HAP-1 (cell line): ENCODE data around the gene KLHL13.
"Not testable (repeated sequence)": the region's sequence is repeated elsewhere in the genome, so short reads cannot be mapped to it uniquely, and the experiment has no call there.

Experiments used
- DNase-seq, 2 experiments: peaks; one replicate each; pipeline ENCODE4 v3.0.0-alpha.2; 2016 to 2020; ENCODE audit warnings: low spot score in 2 of 2
- H3K27me3 ChIP-seq: fragments of 250-450 bp; sonication (Bioruptor Pico); 2 replicates; pipeline ENCODE4 v1.5.1; 2020; ENCODE audit warnings: low read depth, mild to moderate bottlenecking, moderate library complexity
- H3K36me3 ChIP-seq: fragments of 250-450 bp; sonication (Bioruptor Pico); replicated peaks from 2 replicates; pipeline ENCODE4 v1.5.1; 2020; ENCODE audit warnings: mild to moderate bottlenecking
- H3K4me1 ChIP-seq: fragments of 250-450 bp; sonication (Bioruptor Pico); 2 replicates; pipeline ENCODE4 v1.5.1; 2020; ENCODE audit warnings: mild to moderate bottlenecking
- H3K4me3 ChIP-seq: fragments of 250-450 bp; sonication (Bioruptor Pico); 2 replicates; pipeline ENCODE4 v1.5.1; 2020; ENCODE audit warnings: mild to moderate bottlenecking, moderate library complexity
- H3K9me3 ChIP-seq: fragments of 250-450 bp; sonication (Bioruptor Pico); 2 replicates; pipeline ENCODE4 v1.5.1; 2020; ENCODE audit warnings: mild to moderate bottlenecking, moderate library complexity
- in situ Hi-C: fragments of 300-500 bp; cut with MboI; formaldehyde crosslinking; loops from 3 replicates; pipeline ENCODE4 v1.14.3; 2020; ENCODE audit warnings: low sequenced_read_pairs, inconsistent platforms, mixed read lengths

Gene KLHL13

DNA sequence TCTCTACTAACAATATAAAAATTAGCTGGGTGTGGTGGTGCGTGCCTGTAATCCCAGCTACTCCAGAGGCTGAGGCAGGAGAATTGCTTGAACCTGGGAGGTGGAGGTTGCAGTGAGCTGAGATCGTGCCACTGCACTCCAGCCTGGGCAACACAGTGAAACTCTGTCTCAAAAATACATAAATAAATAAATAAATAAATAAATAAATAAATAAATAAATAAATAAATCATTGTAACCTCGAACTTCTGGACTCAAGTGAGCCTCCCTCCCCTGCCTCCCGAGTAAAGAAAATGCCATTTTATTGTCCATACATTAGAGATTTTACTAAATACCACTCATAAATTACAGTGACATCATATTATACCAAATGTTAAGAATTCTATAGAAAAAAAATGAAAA is 7.6 kb upstream of the KLHL13 start:
- DNase-seq, in situ Hi-C loops, H3K27me3 ChIP-seq, H3K9me3 ChIP-seq, H3K36me3 ChIP-seq, H3K4me3 ChIP-seq, H3K4me1 ChIP-seq: not testable (repeated sequence)

DNA sequence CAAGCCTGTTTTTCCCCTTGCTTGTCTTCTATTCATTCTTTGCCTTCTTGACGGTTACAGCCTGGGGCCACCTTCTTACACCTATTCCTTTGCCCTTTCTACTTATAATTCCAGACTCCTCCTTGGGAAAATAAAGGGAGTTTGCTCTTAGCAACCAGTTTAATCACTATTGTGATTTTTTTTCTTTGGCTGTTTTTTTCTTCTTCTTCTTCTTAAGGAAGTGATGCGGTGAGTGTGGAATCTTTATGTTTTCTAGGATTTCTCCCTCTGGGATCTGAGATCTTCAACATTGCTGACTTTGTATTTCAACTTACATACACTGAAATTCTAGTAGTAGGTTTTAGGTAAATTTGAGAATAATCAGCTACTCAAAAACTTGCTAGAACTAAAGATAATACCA is 1.1 kb upstream of the KLHL13 start:
- Histone ChIP-seq H3K4me3 (no peak overlapping the region), H3K9me3 (no peaks in the 10 kb centered on the region), H3K4me1 (peaks cover 40% of the 10 kb centered on the region), H3K27me3 (no peaks in the 10 kb centered on the region), H3K36me3 (no peaks in the 10 kb centered on the region)
- in situ Hi-C loops = no loop called here
- peak; percentile 8 to 16 for DNase-seq

DNA sequence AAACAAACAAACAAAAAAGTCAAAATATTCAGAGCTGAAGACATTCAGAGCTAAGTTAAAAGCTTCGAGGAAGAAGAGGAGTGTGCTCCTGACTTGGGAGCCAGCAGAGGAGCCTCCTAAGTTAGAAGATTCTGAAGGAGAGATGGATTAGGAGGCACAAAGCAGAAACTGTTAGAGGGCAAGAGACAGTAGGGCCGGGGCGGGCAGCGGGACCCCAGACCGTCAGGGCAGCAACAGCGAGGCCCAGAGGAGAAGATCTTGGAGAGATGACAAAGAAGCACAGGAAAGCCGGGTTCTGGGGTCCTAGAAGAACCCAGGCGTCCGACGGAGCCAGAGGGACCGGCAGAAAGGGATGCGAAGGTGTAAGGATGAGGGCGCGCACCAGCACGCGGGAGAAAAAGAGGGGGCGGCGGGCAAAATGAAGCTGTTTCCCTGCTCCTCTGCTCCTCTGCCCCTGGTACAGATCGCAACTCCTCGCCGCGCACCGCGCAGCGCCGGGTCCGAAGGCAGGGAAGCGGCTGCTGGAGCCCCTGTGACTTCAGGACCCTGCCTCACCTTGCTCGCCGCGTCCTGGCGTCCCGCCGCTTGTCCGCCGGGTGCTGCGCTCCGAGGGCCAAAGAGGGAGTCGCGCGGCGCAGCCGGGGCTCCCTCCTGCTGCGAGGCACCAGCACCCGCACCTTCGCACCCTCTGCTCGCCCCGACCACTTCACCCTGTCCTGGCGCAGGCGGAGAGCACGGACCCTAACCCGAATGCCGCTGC is 477 bp downstream of the KLHL13 start:
- H3K4me1 ChIP-seq = peaks cover 45% of the 10 kb centered on the region
- in situ Hi-C loops = no loop called here
- H3K36me3 ChIP-seq = peaks cover 4% of the 10 kb centered on the region; the same call in 1 of the 2 replicates
- H3K4me3 ChIP-seq = peak overlapping the region; percentile 69
- H3K9me3 ChIP-seq = no peaks in the 10 kb centered on the region
- no peaks in the 10 kb centered on the region for H3K27me3 ChIP-seq
- DNase-seq = peak in 1 of 2 experiments; percentile 35

DNA sequence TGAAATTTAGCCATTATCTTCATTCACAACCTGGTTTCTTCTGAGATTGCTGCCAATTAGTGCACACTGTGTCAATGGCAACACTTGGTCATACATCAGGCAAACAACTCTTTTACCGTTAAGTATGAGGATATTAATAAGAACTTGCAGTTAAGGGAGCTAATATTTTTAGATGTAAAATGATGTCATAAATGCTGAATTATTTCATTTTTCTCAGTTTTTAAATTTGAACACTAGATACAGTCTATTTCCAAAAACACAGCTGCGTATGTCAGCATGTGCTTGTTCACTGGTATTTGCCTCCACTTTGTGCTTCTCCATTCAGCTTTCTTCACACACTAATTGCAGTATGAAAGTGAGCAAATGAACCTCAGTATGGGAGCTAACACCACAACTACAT is 1.6 kb downstream of the KLHL13 start:
- Histone ChIP-seq H3K27me3 (no peaks in the 10 kb centered on the region), H3K4me3 (peak overlapping the region; percentile 69), H3K9me3 (no peaks in the 10 kb centered on the region), H3K36me3 (peaks cover 4% of the 10 kb centered on the region; the same call in 1 of the 2 replicates), H3K4me1 (peaks cover 45% of the 10 kb centered on the region)
- in situ Hi-C loops = no loop called here
- DNase-seq = peak in 1 of 2 experiments; percentile 13

DNA sequence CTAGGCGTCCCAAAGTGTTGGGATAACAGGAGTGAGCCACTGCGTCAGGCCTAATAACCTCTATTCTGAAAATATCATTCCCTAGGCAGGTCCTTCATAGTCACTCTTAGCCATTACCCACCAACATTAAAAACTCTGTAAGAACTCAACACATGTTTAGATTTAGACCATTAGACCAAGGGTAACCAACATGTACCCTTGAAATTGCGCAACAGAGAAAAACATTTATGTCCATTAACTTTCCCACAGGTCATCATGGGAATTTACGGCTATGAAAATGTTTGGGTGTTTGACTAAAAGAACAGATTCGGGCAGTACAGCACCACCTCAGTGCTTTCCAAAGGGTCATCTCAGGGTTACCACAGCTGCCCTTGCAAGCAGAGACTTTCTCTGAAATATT is 7.5 kb downstream of the KLHL13 start:
- in situ Hi-C loops = no loop called here
- DNase-seq = no peak
- H3K9me3 ChIP-seq = no peaks in the 10 kb centered on the region
- H3K27me3 ChIP-seq = no peaks in the 10 kb centered on the region
- peaks cover 4% of the 10 kb centered on the region; the same call in 1 of the 2 replicates for H3K36me3 ChIP-seq
- peaks cover 16% of the 10 kb centered on the region for H3K4me1 ChIP-seq
- H3K4me3 ChIP-seq = no peak overlapping the region

DNA sequence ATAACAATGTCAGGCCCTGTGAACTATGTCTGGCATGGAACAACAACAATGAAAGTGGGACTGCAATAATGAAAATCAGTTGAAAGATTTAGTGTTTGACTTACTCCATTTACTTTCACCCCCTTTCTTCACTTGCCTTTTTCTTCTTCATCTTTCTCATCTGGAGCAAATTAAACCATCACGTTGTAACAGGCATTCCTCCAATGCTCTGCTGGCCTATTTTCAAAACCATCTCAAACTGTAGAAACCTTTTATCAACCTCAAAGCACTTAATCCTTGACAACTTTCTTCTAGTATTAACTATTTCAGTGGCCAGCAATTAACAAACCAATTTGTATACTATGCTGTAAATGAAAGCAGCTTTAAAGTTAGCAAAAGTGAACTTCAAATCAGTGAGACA is 8.3 kb downstream of the KLHL13 start:
- Histone ChIP-seq H3K4me3 (no peak overlapping the region), H3K4me1 (peaks cover 10% of the 10 kb centered on the region), H3K36me3 (peaks cover 4% of the 10 kb centered on the region; the same call in 1 of the 2 replicates), H3K27me3 (no peaks in the 10 kb centered on the region), H3K9me3 (no peaks in the 10 kb centered on the region)
- in situ Hi-C loops = no loop called here
- DNase-seq = no peak

DNA sequence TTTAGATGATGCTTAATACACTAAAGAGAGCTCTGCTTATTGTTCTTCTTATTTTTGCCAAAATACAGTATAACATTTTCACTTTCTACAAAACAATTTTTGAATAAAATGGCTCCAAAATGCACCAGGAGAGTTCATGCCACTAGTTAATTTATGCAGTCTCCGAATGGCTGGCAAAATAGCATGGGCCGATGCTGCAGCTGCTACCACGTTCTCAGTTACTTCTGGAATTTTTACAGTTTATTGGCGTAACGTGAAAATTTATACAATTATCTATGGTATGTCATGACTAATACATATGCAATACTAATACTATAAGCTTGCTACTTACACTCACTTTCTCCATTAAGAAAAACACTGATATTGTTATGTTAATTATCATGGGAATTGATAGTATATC is 16.5 kb downstream of the KLHL13 start:
- Histone ChIP-seq H3K36me3 (no peaks in the 10 kb centered on the region), H3K4me3 (no peak overlapping the region), H3K9me3 (no peaks in the 10 kb centered on the region), H3K27me3 (no peaks in the 10 kb centered on the region), H3K4me1 (no peaks in the 10 kb centered on the region)
- in situ Hi-C loops = no loop called here
- no peak for DNase-seq

DNA sequence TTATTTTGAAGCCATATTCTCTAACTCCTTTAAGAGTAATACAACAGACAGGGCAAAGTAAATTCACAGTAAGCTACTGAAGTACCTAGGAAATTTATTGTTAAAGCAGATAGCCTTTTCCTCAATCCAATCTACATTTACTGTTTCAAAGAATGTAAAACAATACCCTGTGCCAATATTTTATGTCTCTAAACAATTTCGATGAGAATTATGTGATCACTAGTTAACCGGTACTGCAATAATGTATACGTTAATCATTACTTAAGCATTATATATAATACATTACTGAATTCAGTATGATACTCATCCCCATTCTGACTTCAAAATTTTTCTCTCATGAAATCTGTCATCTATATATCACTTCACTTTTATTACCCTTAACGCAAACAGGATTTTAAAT is 28.5 kb downstream of the KLHL13 start:
- Histone ChIP-seq H3K4me1 (no peaks in the 10 kb centered on the region), H3K36me3 (no peaks in the 10 kb centered on the region), H3K27me3 (no peaks in the 10 kb centered on the region), H3K4me3 (no peak overlapping the region), H3K9me3 (no peaks in the 10 kb centered on the region)
- in situ Hi-C loops = no loop called here
- no peak for DNase-seq

DNA sequence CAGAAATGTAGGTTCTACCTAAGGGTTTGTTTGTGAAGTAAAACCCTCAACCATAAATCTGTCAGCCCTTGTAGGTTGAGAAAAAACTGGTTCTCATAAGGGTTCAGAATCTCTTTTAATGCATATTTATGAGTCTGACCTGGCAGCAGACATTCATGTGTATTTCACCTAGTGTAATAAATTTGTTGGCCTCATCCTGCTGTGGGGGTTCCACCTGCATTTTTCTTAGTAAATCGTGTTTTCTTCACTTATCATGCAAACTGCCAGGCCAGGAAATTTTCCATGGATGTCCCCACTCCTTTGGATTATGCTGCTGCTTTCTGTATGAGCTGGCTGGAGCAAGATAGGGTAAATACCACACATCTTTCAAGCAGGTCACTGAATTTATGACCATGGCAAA is 42.4 kb downstream of the KLHL13 start:
- H3K4me3 ChIP-seq = no peak overlapping the region
- no peak for DNase-seq
- in situ Hi-C loops = no loop called here
- H3K4me1 ChIP-seq = no peaks in the 10 kb centered on the region
- H3K27me3 ChIP-seq = no peaks in the 10 kb centered on the region
- H3K36me3 ChIP-seq = no peaks in the 10 kb centered on the region
- no peaks in the 10 kb centered on the region for H3K9me3 ChIP-seq

DNA sequence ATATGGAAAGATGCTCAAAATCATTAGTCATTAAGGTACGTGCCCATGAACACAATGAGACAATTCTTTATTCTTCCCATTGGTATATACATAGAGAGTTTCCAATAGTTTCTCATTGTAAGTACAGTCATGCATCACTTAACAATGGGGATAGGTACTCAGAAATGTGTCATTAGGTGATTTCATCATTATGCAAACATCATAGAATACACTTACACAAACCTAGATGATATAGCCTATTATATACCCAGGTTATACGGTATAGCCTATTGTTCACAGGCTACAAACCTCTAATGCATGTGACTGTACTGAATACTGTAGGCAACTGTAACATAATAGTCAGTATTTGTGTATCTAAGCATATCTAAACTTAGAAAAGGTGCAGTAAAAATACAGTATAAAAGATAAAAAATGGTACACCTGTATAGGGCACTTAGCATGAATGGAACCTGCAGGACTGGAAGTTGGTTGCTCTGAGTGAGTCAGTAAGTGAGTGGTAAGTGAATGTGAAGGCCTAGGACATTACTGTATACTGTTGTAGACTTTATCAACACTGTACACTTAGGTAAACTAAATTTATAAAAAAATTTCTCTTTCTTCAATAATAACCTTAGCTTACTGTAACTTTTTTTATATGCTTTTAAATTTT is 49.6 kb downstream of the KLHL13 start:
- no peak for DNase-seq
- Histone ChIP-seq H3K9me3 (no peaks in the 10 kb centered on the region), H3K36me3 (no peaks in the 10 kb centered on the region), H3K4me3 (no peak overlapping the region), H3K27me3 (no peaks in the 10 kb centered on the region), H3K4me1 (no peaks in the 10 kb centered on the region)
- in situ Hi-C loops = no loop called here

DNA sequence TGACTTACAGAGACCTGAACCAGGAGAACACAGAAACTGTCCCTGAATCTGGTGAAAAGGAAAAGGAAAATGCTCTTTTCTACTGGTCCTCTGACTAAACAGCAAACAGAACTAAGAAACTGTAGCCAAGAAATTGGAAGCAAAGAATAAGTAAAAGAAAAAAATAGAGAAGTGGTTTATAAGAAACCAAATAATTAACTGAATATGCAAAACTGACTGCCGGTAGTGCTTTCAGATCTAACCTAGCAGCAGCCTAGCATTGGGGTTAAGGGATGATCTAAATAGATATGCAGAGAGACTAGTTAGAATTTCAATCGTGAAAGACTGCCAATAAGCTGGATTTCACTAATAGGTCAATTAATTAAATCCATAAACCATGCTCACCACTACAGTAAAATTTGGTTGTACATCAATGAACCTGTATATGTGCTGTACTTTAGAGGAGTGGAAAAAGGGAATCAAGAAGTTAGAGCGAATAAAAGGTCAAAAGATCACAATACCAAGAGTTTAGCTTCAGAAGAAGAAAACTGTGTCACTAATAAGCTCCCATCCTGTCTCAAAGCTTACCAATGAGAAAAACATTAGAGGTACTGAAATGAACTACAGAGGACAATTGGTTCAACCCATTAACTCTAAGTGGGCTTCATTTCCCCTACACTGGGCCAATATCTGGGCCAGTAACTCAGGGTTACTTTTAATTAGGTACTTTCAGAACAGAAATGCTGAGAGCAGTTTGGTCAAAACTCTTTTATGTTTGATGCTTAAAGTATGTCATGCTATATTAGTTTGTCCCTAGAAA is 53.6 kb downstream of the KLHL13 start:
- DNase-seq = no peak
- Histone ChIP-seq H3K36me3 (no peaks in the 10 kb centered on the region), H3K4me3 (no peak overlapping the region), H3K27me3 (no peaks in the 10 kb centered on the region), H3K4me1 (no peaks in the 10 kb centered on the region), H3K9me3 (no peaks in the 10 kb centered on the region)
- in situ Hi-C loops = no loop called here

DNA sequence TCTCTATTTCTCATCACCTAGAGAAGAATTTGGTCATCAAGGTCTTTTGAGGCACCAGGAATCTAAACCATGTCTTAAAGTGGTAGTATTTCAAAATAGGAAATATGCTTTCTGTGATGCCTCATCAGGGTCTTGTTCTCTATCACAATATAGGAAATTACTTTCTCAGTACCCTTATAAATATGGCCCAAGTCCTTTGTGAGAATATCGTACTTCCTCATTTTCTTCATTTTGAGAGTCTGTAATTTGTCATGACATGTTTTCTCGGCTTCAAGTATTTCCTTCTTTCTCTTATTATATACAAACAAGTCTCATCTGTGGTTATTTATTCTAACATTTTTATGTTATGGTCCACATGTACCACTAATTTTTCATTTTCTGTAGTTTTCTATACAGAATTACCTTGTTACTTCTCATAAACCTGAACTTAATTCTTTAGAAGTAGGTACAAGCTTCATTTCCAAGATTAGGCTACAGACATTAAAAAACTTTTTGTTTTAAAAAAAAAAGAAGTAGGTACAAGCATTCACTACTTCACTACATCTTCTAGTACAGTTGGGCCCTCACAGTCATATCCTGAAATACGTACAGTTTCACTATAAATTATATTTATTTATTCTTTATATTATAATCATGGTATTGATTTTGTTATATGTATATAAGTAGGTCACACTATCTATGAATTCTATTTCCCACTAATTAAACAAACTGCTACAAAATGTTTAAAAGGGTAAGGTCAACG is 54.4 kb downstream of the KLHL13 start:
- no peaks in the 10 kb centered on the region for H3K9me3 ChIP-seq
- H3K36me3 ChIP-seq = no peaks in the 10 kb centered on the region
- no peak overlapping the region for H3K4me3 ChIP-seq
- in situ Hi-C loops = no loop called here
- H3K27me3 ChIP-seq = no peaks in the 10 kb centered on the region
- no peaks in the 10 kb centered on the region for H3K4me1 ChIP-seq
- DNase-seq = no peak

DNA sequence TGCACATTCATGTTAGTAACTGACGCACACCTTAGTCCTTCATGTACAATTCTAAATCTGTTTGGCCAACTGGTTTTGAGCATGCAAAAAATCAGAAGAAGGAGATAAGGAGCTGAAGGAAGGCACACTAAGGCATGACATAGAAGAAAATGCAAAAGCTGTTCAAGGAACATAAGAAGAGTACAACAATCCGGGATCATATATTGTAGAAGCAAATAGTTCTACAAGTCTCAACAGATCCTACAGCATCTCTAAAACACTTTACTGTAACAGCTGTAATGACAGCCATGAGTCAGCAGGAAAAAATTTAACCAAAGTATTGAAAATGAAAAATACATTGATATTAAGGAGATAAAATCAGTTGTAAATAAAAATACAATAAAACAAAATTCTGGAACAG is 57.7 kb downstream of the KLHL13 start:
- DNase-seq = no peak
- no peak overlapping the region for H3K4me3 ChIP-seq
- no peaks in the 10 kb centered on the region for H3K9me3 ChIP-seq
- H3K27me3 ChIP-seq = no peaks in the 10 kb centered on the region
- no peaks in the 10 kb centered on the region for H3K36me3 ChIP-seq
- H3K4me1 ChIP-seq = peaks cover 2% of the 10 kb centered on the region
- in situ Hi-C loops = no loop called here
